ENCODE data around the gene HOXB8.

The HOXB8 gene

DNA sequence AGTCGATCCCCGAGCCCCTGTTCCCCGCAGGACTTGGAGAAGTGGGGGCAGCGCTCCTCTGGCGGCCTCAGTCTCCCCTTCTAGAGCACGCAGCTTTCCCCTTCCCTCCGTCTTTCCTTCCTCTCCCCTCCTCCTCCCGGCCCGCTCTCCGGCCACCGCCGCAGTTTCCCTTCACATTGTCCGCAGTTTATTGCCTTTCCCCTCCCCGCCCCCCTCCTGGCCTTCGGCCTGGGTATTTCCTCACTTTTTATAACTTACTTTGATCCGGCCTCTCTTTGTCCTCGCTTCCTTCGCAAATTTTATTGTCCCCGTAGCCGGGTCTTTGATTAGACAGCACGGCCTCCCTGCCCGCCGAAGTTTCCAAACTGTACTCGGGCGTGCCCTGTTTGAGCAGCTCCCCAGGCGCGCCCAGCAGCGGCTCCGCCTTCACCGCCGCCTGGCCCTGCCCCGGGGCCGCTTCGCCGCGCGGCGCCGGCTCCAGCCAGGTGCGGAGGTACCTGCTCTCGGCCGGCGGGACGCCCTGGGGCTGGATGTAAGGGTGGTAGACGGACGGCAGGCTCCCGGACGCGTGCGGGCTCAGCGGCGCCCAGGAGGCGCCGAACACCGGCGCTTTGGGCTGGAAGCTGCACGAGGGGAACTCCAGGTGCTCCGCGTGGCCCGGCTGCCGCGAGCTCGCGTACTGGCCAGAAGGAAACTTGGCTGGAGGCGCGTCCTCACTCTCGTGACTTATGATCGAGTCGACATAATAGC, 10.6 kb upstream of the HOXB8 start:
- DNase-seq: peak; percentile 84

GRCh38 chr17:48624544-48625494, 9.7 kb upstream of the HOXB8 start:
- DNase-seq: peak; percentile 84

GRCh38 chr17:48624118-48624517, 9.0 kb upstream of the HOXB8 start:
- DNase-seq: no peak

DNA sequence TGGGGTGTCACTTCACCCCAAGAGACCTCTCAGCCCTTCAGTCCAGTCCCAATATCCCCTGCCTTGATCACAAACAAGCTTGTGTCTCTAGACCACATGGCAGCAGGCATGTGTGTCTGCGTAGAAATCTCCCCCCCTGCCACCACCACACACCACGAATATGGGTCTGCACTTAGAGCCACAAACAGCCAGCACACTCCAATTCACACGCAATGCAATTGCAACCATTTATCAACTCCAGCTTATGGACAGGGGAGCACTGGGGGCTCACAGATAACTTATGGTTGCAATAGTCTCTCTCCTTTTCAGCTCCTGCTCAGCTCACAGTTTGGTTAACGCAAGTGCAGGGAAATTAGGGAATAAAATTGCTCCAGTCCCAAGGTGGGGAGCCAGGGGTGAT, 8.5 kb upstream of the HOXB8 start:
- DNase-seq: peak; percentile 55

- peak; percentile 58 for DNase-seq
Observed at GRCh38 chr17:48622857-48623256, 7.8 kb upstream of the HOXB8 start.

DNA sequence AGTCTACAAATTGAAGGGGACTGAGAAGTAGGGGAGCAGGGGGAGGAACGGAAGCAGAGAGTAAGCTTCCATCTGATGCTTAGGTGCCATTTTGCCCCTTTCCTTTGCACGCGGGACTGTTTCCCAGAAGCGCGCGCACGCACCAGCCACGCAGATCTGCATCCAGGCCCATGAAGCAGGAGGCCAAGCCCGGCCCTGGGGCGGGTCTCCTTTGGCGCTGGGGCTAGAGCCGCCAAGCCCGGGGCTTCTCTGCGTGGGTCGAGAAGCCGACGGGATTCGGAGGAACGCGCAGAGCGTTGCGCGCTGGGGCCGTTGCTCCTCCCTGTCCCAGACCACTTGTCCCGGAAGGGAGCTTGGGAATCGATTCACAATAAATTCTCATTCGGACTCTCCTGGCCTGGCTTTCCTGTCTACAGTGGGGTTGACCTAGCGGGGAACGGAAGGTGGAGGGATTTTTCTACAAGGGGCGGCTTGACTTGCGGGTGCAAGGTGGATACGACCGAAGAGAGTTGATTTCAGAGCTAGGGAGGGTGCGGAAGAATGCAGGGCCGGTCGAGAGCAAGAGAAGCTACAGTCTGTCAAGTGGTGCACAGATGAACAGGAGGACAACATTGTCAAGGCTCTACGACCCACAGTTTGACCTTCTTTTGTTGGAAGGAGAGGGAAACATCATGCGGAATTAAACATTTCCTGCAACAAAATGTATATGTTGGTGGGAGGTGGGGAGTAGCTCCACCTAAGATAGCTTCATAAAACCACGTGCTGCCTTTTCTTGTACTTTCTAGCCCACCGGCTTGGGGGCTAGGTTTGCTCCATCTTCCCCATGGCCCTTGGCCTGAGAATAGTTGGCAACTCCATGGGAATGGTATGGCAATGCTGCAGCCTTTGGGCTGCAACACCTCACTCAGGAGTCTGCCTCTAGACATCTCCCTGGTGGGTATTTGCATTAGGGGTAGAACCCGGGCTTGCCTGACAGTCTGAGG, 6.6 kb upstream of the HOXB8 start:
- DNase-seq: peak; percentile 70

- DNase-seq: peak; percentile 69
Observed at GRCh38 chr17:48620461-48621139, 5.5 kb upstream of the HOXB8 start.

DNA sequence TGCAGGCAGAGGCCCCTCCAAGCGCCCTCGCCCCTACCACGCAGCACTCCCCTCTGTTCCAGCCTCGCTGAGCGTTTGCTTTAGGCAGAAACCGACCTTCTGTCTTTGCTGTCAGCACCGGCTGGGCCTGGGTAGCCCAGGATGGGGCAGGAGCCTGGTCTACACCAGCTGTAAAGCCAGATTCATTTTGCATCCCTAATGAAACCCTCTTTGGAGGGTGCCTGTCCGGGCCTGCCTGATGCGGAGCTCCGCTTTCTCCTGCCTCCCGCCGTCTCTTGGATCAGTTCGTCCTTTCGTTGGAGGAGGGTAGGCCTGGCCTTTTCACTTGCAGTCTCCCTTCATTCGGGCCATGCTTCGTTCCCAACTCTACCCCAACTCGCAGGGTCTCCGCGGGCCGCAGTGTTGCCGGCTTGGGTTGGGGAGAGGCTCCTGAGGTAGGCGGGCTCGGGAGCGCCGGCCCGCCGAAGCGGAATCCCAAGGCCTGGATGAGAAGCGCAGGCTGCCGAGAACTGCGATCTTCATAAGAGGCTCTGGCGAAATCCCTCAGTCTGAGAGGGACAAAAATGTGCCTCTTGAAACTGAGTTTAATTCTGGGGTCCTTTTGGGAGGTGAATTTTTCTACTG, 4.8 kb upstream of the HOXB8 start:
- DNase-seq: peak; percentile 87

DNA sequence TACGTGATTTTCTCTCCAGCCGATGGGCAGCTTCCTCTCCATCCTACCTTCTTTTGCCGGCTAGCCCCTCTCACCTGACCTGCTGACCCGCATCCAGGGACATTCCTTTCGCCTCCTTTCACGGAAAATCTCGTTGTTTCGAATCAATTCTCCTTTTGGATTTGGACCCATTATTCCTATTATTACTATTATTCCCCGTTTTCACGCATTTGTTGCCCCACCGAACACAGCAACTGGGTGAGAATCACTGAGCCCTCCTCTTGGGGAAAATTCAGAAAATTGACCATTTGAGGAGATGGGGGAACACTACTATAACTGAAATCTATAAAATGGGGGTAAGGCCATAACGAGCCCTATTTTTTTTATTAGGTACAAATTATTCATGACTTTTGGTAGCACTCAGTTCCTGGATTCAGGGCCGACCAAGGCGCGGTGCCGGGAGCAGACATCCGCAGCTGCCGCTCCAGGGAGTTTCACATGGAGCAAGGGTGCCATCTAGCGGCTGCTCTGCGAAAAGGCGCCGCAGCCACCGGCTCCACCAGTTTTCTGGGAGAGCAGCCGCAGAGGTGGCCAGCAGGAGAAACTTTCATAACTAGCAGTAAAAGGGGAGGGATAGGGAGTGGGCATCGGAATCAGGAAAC, 3.3 kb upstream of the HOXB8 start:
- peak; percentile 90 for DNase-seq

DNA sequence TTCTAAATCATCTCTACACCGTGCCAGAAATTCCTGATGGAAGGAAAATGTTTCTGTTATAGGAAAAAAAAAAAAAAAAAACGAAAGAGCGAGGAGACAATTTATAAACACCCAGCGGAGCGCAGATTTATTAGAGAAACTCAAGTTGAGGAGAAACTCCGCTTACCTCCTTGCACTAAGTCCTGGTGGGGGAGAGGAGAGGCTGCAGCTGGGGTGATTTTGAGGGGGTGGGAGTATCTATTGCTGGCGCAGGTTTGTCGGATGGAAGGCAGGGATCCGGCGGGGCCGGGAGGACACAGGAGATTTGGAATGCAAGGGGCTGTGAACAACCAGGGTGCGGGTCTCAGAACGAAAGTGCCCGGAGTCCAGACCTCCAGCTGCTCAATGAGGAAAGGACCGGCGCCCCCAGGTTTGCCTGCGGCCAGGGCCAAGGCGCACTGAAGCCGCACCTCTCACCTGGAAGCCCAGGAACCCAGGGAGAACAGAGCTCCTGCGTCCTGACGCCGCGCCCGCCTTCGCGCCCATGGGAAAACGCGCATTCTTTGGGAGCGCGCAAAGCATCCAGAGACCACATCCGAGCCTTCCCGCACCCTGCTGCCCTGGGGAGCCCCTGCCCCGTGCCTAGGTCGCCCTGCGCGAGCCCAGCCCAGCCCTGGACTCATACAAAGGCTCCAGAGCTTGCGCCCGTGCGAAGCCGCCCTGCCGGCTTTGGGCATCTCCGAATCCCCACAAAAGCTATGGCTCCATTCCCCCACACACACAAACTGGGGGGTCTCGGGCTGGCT, 2.6 kb upstream of the HOXB8 start:
- peak; percentile 86 for DNase-seq

- peak; percentile 68 for DNase-seq
Observed at GRCh38 chr17:48616717-48617470, 1.8 kb upstream of the HOXB8 start.

- DNase-seq: peak; percentile 77
Observed at GRCh38 chr17:48615963-48616716, 1.0 kb upstream of the HOXB8 start.

DNA sequence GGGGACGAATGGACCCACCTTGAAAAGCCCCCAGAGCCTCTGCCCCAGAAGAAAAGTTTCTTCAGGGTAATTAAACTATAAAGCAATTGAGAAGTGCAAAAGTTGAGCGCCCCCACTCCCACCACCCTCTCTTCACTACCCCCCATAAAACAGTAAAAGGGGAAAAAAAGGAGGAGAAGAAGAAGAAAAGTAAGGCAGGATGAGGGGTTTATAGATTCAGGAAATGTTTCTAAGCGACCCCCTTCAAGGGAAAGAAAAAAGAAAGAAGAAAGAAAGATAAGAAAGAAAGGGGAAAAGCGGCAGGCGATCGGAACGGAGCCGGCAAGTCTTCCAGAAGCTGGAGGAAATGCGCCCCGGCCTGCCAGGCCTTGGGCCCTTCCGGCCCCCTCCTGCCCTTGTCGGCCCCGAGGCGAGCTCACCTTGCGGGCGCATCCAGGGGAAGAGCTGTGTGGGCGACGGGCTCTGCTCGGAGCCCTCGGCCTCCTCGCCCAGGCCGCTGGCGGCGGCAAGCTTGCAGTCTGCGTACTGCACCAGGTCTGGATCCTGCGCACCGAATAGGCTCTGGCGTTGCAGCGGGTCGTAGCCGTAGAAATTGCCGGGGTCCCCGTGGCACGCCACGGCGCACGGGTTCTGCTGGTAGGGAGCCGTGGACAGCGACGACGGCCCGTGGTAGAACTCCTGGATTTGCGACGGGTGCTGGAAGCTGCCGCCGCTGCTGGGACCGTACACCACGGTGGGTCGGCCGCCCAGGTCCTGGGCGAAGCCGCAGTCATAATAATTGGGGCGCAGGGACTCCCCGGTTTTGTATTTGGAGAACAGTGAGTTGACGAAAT, 1.0 kb downstream of the HOXB8 start:
- DNase-seq: peak; percentile 90

- DNase-seq: peak; percentile 74
Observed at GRCh38 chr17:48612854-48613691, 2.0 kb downstream of the HOXB8 start.

DNA sequence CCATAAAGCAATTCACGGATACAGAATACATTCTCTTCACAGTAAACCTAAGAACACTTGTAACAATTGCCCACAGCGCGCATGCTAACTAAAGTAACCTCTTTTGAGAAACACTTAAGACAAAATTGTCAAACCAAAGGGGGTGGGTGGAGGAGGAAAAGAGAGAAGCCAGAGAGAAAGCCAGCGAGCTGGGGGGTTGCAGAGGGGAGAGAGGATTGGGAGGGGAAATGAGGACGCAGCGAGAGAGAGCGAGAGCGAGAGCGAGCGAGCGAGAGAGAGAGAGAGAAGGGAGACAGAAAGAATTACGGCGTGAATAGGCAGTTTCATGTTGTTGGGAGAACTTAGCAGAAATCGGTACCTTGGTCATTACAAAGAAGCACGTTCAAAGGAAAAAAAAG, 2.6 kb downstream of the HOXB8 start:
- peak; percentile 73 for DNase-seq
